Activated CD8-positive, alpha-beta memory T cell treated with anti-CD3 and anti-CD28 coated beads for 1 hour (primary cell): ENCODE results near the gene DRD5.

Experiments
- DNase-seq, 2 donors: peaks; one replicate each; pipeline ENCODE4 v3.0.0-alpha.2; 2020; ENCODE audit warnings: low read depth in 1 of 2; ENCODE audit errors: extremely low read depth in 1 of 2

The DRD5 gene

GRCh38 chr4:9812501-9813340 lies 31.3 kb downstream of the DRD5 start:
- no peak for DNase-seq

- no peak for DNase-seq
These were observed 34.9 kb downstream of the DRD5 start for GRCh38 chr4:9816285-9816684.

GRCh38 chr4:9820343-9820742 lies 38.9 kb downstream of the DRD5 start:
- no peak for DNase-seq

- no peak for DNase-seq
These were observed 43.6 kb downstream of the DRD5 start for GRCh38 chr4:9825049-9825448.

GRCh38 chr4:9826551-9826950 lies 45.1 kb downstream of the DRD5 start:
- DNase-seq: no peak

GRCh38 chr4:9832640-9833039 lies 51.2 kb downstream of the DRD5 start:
- DNase-seq: no peak

- no peak for DNase-seq
These were observed 52.0 kb downstream of the DRD5 start for GRCh38 chr4:9833421-9833820.
